CD4-positive, alpha-beta T cell (primary cell): ENCODE measurements around the gene APBB1. TPM values are rescaled to one million over a fixed set of nuclear protein-coding genes. Genes with fewer than 3 reads are reported as not detected.
A peak's percentile ranks its signal among the peaks of the same experiment; 100 is the strongest.

Experiments
- ATAC-seq: fragments of 200-7000 bp; cut with Tn5 transposase; one replicate; pipeline ENCODE4 v1.10.0; 2022; ENCODE audit warnings: mild to moderate bottlenecking; ENCODE audit not compliant: poor library complexity
- CTCF ChIA-PET: fragments of 350-600 bp; sonication (Branson Sonifier 250); formaldehyde crosslinking; loops from one replicate; lab custom pipeline; 2021; ENCODE audit warnings: antibody characterized with exemption, inconsistent platforms; lab: Charles Lee
- POLR2A ChIA-PET: fragments of 350-600 bp; sonication (Branson Sonifier 250); formaldehyde crosslinking; loops from one replicate; lab custom pipeline; 2021; ENCODE audit warnings: antibody characterized with exemption, inconsistent platforms; lab: Charles Lee
- DNase-seq, 14 experiments: peaks; one replicate each; pipeline ENCODE4 v3.0.0-alpha.2; 2013 to 2020; ENCODE audit warnings: mixed read lengths in 2 of 14
- H3K27ac ChIP-seq, 2 donors: one replicate each; pipeline versions ENCODE4 v1.5.1 to v1.7.0; 2013; ENCODE audit warnings: low read length in 2 of 2, low read depth in 1 of 2, mild to moderate bottlenecking in 1 of 2
- H3K27me3 ChIP-seq, 2 experiments: 1 replicate in 1 of 2; 2 replicates in 1 of 2; pipeline versions ENCODE4 v1.6.1 to v1.7.0; 2013; ENCODE audit warnings: low read length in 2 of 2, control low read depth in 1 of 2, mild to moderate bottlenecking in 1 of 2, moderate library complexity in 1 of 2; ENCODE audit not compliant: insufficient read depth in 2 of 2, control insufficient read depth in 1 of 2
- H3K36me3 ChIP-seq: one replicate; pipeline ENCODE4 v1.6.1; 2013; ENCODE audit warnings: low read length, control low read depth; ENCODE audit not compliant: insufficient read depth
- H3K4me1 ChIP-seq: one replicate; pipeline ENCODE4 v1.6.1; 2013; ENCODE audit warnings: low read length, control low read depth; ENCODE audit not compliant: insufficient read depth
- H3K4me3 ChIP-seq: one replicate; pipeline ENCODE4 v1.5.1; 2013; ENCODE audit warnings: mild to moderate bottlenecking, low read length, moderate library complexity
- H3K9me3 ChIP-seq, 2 experiments: 1 replicate in 1 of 2; 2 replicates in 1 of 2; pipeline versions ENCODE4 v1.6.1 to v1.7.0; 2013; ENCODE audit warnings: low read length in 2 of 2, mild to moderate bottlenecking in 2 of 2, control low read depth in 1 of 2, moderate library complexity in 1 of 2; ENCODE audit not compliant: control insufficient read depth in 1 of 2, insufficient read depth in 1 of 2
- H3K27ac Mint-ChIP-seq: one replicate; pipeline ENCODE4 v1.8.0; 2020; ENCODE audit warnings: mixed read lengths
- H3K27me3 Mint-ChIP-seq: one replicate; pipeline ENCODE4 v1.8.0; 2021; ENCODE audit warnings: mixed read lengths
- H3K36me3 Mint-ChIP-seq: one replicate; pipeline ENCODE4 v1.8.0; 2021; ENCODE audit warnings: low read depth, mixed read lengths
- H3K4me1 Mint-ChIP-seq: one replicate; pipeline ENCODE4 v1.8.0; 2021; ENCODE audit warnings: low read depth, mixed read lengths
- H3K4me3 Mint-ChIP-seq: one replicate; pipeline ENCODE4 v1.8.0; 2020; ENCODE audit warnings: mild to moderate bottlenecking, mixed read lengths
- H3K9me3 Mint-ChIP-seq: one replicate; pipeline ENCODE4 v1.8.0; 2020; ENCODE audit warnings: mixed read lengths
- intact Hi-C, 2 experiments: fragments of 100-400 bp; cut with DNase I in 1 of 2; cut with micrococcal nuclease in 1 of 2; formaldehyde crosslinking; loops; one replicate each; pipeline versions ENCODE4 v1.15.1 to v1.9.0; 2023 to 2025; cut with DNase I, micrococcal nuclease
- total RNA-seq, 174 experiments: library from RNA in 2 of 174; stranded (reverse) in 2 of 174; gene quantifications; one replicate each; pipeline ENCODE4 v1.2.3 and lab custom pipeline; 2021 to 2026
- TF ChIP-seq, protein P1 (sequence below): fragments of 200-600 bp; IDR thresholded peaks from one replicate; pipeline ENCODE4 v1.8.0; 2022; ENCODE audit warnings: antibody characterized with exemption, mild to moderate bottlenecking

APBB1 gene
- total RNA-seq, 2 experiments from 2014 or later = 182 to 184 TPM

DNA sequence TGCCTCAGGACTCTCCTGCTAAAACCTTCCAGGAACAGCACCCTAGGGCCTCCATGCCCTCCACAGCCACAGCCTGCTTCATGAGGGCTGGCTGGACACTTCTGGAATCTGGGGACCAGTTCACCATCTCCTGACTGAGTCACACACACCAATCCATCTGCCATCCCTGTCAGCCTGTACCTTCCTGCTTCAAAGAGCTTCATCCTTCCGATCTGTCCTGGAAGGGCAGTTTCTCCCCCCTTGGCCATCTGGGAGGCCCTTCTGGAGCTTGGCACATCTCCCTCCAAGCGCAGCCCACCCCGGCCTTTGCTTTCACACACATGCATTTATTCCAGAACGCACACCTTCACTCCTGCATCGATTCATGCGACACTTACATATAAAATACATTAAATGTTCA, 13.0 kb downstream of the APBB1 start:
- DNase-seq (no peak), ATAC-seq (no peak)
- H3K27ac Mint-ChIP-seq = peak overlapping the region; percentile 97
- no peak overlapping the region for H3K4me3 ChIP-seq
- H3K9me3 ChIP-seq = no peaks in the 10 kb centered on the region
- H3K4me1 ChIP-seq = peaks cover 88% of the 10 kb centered on the region
- peaks cover 33% of the 10 kb centered on the region for H3K36me3 ChIP-seq
- TF ChIP-seq, protein P1, sequence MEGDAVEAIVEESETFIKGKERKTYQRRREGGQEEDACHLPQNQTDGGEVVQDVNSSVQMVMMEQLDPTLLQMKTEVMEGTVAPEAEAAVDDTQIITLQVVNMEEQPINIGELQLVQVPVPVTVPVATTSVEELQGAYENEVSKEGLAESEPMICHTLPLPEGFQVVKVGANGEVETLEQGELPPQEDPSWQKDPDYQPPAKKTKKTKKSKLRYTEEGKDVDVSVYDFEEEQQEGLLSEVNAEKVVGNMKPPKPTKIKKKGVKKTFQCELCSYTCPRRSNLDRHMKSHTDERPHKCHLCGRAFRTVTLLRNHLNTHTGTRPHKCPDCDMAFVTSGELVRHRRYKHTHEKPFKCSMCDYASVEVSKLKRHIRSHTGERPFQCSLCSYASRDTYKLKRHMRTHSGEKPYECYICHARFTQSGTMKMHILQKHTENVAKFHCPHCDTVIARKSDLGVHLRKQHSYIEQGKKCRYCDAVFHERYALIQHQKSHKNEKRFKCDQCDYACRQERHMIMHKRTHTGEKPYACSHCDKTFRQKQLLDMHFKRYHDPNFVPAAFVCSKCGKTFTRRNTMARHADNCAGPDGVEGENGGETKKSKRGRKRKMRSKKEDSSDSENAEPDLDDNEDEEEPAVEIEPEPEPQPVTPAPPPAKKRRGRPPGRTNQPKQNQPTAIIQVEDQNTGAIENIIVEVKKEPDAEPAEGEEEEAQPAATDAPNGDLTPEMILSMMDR = no peak
- ChIA-PET POLR2A (interaction anchor here (0.6 to 8.6 kb wide), 4 partner anchors 7 to 1581 kb away, joined by 3 to 253 read pairs (median 148); partner anchors contain the start of genes APBB1, EIF3F and SMPD1), CTCF (interaction anchor here (1.0 to 2.2 kb wide), 3 partner anchors 14 to 38 kb away, joined by 3 to 8 read pairs (median 7); no protein-coding TSS in a partner anchor)
- H3K4me3 Mint-ChIP-seq = peak overlapping the region; percentile 62
- H3K4me1 Mint-ChIP-seq = peaks cover 83% of the 10 kb centered on the region
- peaks cover 68% of the 10 kb centered on the region for H3K36me3 Mint-ChIP-seq
- intact Hi-C loops = no loop called here
- peak overlapping the region; percentile 75 to 91 for H3K27ac ChIP-seq
- H3K9me3 Mint-ChIP-seq = no peaks in the 10 kb centered on the region
- H3K27me3 ChIP-seq = no peaks in the 10 kb centered on the region
- no peaks in the 10 kb centered on the region for H3K27me3 Mint-ChIP-seq

DNA sequence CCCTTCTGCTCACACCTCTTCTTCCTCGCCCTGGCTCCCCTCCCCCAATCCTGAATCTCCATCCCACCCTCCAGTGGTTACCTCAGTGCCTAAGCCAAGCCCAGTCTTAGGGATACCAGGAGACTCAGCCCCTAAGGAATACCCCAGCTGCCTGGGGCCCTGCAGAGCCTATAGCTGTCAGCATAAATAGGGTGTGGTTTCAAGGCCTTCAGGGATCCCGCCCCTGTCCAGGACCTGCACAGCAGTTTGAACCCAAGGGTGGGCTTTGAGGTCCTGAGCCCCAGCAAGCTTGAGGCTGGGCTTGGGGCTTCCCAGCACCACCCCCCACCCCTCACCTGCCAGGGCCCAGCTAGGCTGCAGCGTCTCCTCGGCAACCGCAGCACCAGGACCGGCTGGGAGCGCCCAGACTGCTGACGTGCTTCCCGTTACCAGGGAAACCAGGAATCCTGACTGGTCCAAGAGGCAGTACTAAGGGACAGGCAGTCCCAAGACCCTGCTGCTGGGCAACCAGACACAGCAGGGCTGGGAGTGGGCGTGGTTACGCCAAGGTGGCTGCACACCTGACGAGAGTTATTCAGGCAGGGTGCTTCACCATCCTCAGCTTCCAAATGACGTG, 13.7 kb downstream of the APBB1 start:
- peak overlapping the region; percentile 69 for H3K4me3 Mint-ChIP-seq

DNA sequence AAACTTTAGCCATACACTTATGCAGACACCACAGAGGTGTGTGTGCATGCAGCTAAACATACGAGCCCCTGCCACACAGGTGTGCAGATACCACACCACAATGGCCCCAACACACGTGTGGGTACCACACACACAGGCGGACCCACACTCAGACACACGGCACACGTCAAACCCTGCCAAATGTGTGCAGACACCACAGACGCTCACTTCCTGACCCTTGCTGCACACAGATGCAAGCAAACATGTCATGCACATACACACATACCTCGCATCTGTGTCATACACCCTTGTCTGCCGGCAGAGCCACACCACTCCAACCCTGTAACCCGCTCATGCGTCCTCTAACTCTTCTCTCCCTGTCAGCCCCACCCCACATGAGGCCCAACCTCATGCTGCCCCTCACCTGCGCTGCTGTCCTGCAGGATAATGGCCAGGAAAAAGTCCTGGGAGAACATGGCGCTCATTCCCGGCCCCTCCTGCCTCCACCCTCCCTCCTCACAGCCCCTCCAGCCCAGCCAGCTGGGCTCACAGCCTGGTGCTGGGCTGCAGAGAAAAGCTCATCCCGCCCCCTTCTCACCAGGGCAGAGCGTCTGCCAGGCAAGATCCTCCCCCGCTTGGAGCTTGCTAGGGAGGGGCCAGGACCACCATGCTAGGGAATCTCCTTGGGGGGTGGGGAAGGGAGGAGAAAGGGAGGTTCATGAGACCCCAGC, 14.4 kb downstream of the APBB1 start:
- H3K4me3 ChIP-seq = peak overlapping the region; percentile 31
- Mint-ChIP-seq H3K36me3 (peaks cover 69% of the 10 kb centered on the region), H3K4me1 (peaks cover 87% of the 10 kb centered on the region)

More for the DNA sequence above, 13.7 kb downstream of the APBB1 start:
- H3K27me3 ChIP-seq = no peaks in the 10 kb centered on the region
- Mint-ChIP-seq H3K27ac (peak overlapping the region; percentile 97), H3K36me3 (peaks cover 69% of the 10 kb centered on the region), H3K27me3 (no peaks in the 10 kb centered on the region), H3K4me1 (peaks cover 88% of the 10 kb centered on the region), H3K9me3 (no peaks in the 10 kb centered on the region)
- peak overlapping the region; percentile 75 to 91 for H3K27ac ChIP-seq
- ChIA-PET CTCF (interaction anchor here (1.0 to 4.8 kb wide), 4 partner anchors 15 to 38 kb away, joined by 3 to 26 read pairs (median 6); no protein-coding TSS in a partner anchor), POLR2A (interaction anchor here (1.2 to 8.6 kb wide), 4 partner anchors 8 to 26 kb away, joined by 6 to 253 read pairs (median 148); partner anchors contain the start of genes APBB1 and SMPD1)
- ATAC-seq (no peak), DNase-seq (peak in 2 of 14 experiments; percentile 18 to 43)
- H3K9me3 ChIP-seq = no peaks in the 10 kb centered on the region
- peaks cover 88% of the 10 kb centered on the region for H3K4me1 ChIP-seq
- intact Hi-C loops = no loop called here
- TF ChIP-seq, protein P1 = no peak
- H3K36me3 ChIP-seq = peaks cover 32% of the 10 kb centered on the region
- H3K4me3 ChIP-seq = peak overlapping the region; percentile 31

More for the DNA sequence above, 14.4 kb downstream of the APBB1 start:
- Mint-ChIP-seq H3K4me3 (peak overlapping the region; percentile 69), H3K9me3 (no peaks in the 10 kb centered on the region), H3K27ac (peak overlapping the region; percentile 97), H3K27me3 (no peaks in the 10 kb centered on the region)
- H3K36me3 ChIP-seq = peaks cover 30% of the 10 kb centered on the region
- POLR2A ChIA-PET = interaction anchor here (1.0 to 8.6 kb wide), 9 partner anchors 8 to 279 kb away, joined by 3 to 253 read pairs (median 12); partner anchors contain the start of genes APBB1, ARFIP2, MRPL17 and SMPD1
- peak; percentile 64 for ATAC-seq
- TF ChIP-seq, protein P1 = no peak
- CTCF ChIA-PET = interaction anchor here (1.3 to 4.8 kb wide), 3 partner anchors 26 to 39 kb away, joined by 3 to 26 read pairs (median 8); no protein-coding TSS in a partner anchor
- H3K9me3 ChIP-seq = no peaks in the 10 kb centered on the region
- H3K27me3 ChIP-seq = no peaks in the 10 kb centered on the region
- DNase-seq = peak in 12 of 14 experiments; percentile 30 to 72 (median 50)
- intact Hi-C loops = no loop called here
- peaks cover 91% of the 10 kb centered on the region for H3K4me1 ChIP-seq
- peak overlapping the region; percentile 75 to 91 for H3K27ac ChIP-seq
